Lower leg skin (tissue), 4 donors: ENCODE data around the gene FAM240B. TPM values are rescaled to one million over a fixed set of nuclear protein-coding genes. Genes with fewer than 3 reads are reported as not detected.

Experiments used
- DNase-seq, 2 donors: peaks; one replicate each; pipeline ENCODE4 v3.0.0-alpha.2; 2019; ENCODE audit warnings: low spot score in 2 of 2
- H3K4me3 ChIP-seq: fragments of 200-600 bp; sonication (generic); 2 replicates; pipeline ENCODE4 v1.5.1; 2017; ENCODE audit warnings: mild to moderate bottlenecking, low read depth; ENCODE audit not compliant: poor library complexity, severe bottlenecking
- POLR2A ChIP-seq, 2 donors: fragments of 450-650 bp; IDR thresholded peaks; one replicate each; pipeline ENCODE4 v1.6.1; 2016 to 2017; ENCODE audit warnings: antibody characterized with exemption in 2 of 2, mild to moderate bottlenecking in 1 of 2, moderate library complexity in 1 of 2
- WGBS, 2 donors: methylation state at CpG; one replicate each; pipeline ENCODE4 v1.1.5; 2018; 5-methylcytosine and 5-hydroxymethylcytosine counted together
- intact Hi-C: fragments of 100-400 bp; cut with DNase I; formaldehyde crosslinking; loops from one replicate; pipeline ENCODE4 v1.15.0; 2023; ENCODE audit warnings: low total_unique reads
- total RNA-seq, 4 donors: library from RNA; depleted of rRNA; stranded (reverse); fragments of >200 nt; gene quantifications; one replicate each; pipeline ENCODE4 v1.1.0, GENCODE V29; 2016
- TF ChIP-seq, protein P1 (sequence below), 3 donors: fragments of 450-650 bp; IDR thresholded peaks; one replicate each; pipeline ENCODE4 v1.5.1; 2016; ENCODE audit warnings: antibody characterized with exemption in 3 of 3, mild to moderate bottlenecking in 3 of 3, moderate library complexity in 2 of 3

FAM240B gene
- total RNA-seq, 4 donors from 2014 or later: not detected

DNA sequence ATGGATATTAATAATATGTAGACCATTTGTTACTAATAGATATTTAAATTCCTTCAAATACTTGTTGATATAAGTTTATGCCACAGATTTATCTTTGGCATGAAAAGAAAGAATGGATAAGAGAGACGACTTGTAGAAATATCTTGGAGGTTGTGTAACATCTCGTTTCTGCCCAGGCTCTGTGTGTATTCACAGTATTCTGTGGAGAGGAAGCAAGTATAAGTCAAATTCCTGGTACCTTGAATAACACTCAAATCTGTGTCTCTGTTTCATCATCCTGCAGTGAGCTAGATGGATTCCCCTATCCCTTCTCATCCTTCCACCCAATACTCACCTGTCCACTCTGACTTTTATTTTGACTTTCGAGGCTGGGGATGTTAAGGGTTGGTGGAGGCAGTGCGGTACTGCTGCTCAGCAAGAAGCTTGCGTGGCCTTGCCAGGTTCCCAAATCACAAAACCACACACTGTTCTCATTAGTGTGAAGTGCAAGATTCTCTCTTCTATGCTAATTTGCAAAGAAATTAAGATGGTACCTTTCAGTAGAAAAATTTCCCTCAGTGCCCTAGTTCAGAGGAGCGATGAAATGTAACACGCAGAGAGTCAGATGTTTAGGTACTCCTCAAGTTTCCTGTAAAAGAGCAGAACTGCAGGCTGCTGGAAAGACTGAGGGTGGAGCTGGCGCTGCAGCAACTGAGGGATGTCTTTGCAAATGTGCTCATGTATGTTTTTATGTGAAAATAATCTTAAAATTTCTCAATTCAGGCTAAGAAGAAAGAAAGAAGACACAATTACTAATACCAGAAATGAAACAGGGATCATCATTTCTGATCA lies 57.0 kb downstream of the FAM240B start:
- DNase-seq: peak in 1 of 2 donors; percentile 40

DNA sequence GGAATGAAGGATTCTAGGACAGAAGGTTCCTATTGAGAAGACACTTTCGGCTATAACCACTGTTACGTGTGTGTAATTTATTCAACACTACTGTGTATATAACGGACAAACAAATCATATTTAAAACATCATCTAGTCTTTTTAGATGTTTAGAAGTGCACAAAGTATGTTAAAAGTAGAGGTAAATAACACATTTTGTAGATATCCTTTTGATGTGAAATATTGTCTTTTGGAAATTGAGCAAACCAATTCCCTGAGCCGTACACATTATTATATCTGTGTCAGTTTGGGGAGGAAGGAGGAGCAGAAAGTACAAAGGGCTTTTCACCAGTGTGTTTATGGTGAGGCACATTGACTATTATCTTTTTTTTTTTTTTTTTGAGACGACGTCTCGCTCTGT lies 60.4 kb downstream of the FAM240B start:
- DNase-seq: no peak
- H3K4me3 ChIP-seq: no peak overlapping the region
- 83 to 90% methylated on average over 7 of the region's 7 CpGs for WGBS, 2 donors
- TF ChIP-seq, protein P1, sequence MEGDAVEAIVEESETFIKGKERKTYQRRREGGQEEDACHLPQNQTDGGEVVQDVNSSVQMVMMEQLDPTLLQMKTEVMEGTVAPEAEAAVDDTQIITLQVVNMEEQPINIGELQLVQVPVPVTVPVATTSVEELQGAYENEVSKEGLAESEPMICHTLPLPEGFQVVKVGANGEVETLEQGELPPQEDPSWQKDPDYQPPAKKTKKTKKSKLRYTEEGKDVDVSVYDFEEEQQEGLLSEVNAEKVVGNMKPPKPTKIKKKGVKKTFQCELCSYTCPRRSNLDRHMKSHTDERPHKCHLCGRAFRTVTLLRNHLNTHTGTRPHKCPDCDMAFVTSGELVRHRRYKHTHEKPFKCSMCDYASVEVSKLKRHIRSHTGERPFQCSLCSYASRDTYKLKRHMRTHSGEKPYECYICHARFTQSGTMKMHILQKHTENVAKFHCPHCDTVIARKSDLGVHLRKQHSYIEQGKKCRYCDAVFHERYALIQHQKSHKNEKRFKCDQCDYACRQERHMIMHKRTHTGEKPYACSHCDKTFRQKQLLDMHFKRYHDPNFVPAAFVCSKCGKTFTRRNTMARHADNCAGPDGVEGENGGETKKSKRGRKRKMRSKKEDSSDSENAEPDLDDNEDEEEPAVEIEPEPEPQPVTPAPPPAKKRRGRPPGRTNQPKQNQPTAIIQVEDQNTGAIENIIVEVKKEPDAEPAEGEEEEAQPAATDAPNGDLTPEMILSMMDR (IDR thresholded peaks at IDR 0.05): no peak
- no peak for TF ChIP-seq POLR2A (IDR thresholded peaks at IDR 0.05)
- intact Hi-C loops: no loop called here

More for the DNA sequence above, 57.0 kb downstream of the FAM240B start:
- H3K4me3 ChIP-seq: no peak overlapping the region
- no peak for TF ChIP-seq POLR2A (IDR thresholded peaks at IDR 0.05)
- TF ChIP-seq, protein P1 (IDR thresholded peaks at IDR 0.05): no peak
- intact Hi-C loops: no loop called here
- 61 to 62% methylated on average over 8 of the region's 8 CpGs for WGBS, 2 donors

GRCh38 chr9:38656896-38657295 lies 63.0 kb downstream of the FAM240B start:
- H3K4me3 ChIP-seq: no peak overlapping the region
- 22 to 41% methylated on average over 5 of the region's 5 CpGs for WGBS, 2 donors
- TF ChIP-seq, protein P1 (IDR thresholded peaks at IDR 0.05): no peak
- TF ChIP-seq POLR2A (IDR thresholded peaks at IDR 0.05): no peak
- DNase-seq: no peak
- intact Hi-C loops: no loop called here

DNA sequence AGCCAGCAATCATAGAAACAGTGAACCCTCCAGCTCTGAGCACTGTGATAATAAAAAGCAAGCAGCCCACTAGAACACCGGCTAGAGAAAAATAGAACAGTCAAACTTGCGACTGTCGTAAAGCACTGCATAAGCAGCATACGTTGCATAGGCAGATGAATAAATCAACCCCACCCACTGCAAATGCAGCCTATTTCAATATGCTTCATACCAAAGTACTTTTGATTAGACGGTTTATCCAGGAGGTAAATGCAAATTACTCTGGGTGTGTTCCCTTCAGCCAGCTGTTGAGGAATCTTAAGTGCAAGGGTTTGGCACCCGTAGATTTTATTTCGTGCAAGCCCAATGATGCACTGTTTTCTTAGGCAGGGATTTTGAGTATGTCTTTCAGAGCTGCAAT lies 67.4 kb downstream of the FAM240B start:
- 44 to 46% methylated on average over 7 of the region's 7 CpGs for WGBS, 2 donors
- DNase-seq: no peak
- no peak overlapping the region for H3K4me3 ChIP-seq
- intact Hi-C loops: no loop called here
- TF ChIP-seq, protein P1 (IDR thresholded peaks at IDR 0.05): no peak
- TF ChIP-seq POLR2A (IDR thresholded peaks at IDR 0.05): no peak

- 41 to 43% methylated on average over 2 of the region's 2 CpGs for WGBS, 2 donors
- intact Hi-C loops: no loop called here
- H3K4me3 ChIP-seq: no peak overlapping the region
- no peak for DNase-seq
- TF ChIP-seq, protein P1 (IDR thresholded peaks at IDR 0.05): no peak
- no peak for TF ChIP-seq POLR2A (IDR thresholded peaks at IDR 0.05)
Measured at GRCh38 chr9:38652044-38652443, 67.9 kb downstream of the FAM240B start.
